ENCODE data around the gene TMCC2.

DNA sequence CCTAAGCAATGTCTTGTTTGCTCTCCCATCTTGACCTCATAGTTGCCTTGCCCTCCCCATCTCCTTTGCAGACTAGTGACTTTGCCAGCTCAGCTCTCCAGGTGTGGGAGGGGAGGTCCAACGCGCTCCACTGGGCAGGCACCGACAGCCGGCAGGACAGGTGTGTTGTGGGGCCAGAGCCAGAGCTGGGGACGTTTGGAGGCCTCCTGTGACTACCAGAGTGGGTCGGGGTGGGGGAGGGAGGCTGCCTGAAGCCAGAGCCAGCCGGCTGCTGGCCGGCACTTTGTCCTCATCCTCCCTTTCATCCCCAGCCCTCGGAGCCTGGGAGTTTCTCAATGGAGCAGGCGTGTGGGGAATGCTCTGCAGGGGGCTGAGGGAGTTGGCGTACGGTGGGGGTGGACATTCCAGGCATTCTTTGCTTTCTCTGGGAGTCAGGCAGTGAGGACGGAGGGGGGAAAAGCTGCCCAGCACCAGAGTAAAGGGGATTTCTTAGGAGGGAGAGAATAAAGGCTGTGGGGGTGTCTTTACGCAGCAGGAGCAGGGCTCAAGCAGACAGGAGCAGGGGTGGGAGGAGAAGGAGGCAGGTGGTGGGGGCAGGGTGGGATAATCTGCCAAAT lies 73.6 kb downstream of the TMCC2 start:
- TF ChIP-seq TAF1 (IDR thresholded peaks at IDR 0.05; ENCODE audit: borderline replicate concordance, insufficient read depth, low read length) (no peak), POLR2AphosphoS5 (IDR thresholded peaks at IDR 0.05; ENCODE audit: low read depth, low read length) (no peak), SIN3A (IDR thresholded peaks at IDR 0.05; ENCODE audit: borderline replicate concordance, insufficient read depth, low read length) (no peak)
- TF ChIP-seq, protein P1, sequence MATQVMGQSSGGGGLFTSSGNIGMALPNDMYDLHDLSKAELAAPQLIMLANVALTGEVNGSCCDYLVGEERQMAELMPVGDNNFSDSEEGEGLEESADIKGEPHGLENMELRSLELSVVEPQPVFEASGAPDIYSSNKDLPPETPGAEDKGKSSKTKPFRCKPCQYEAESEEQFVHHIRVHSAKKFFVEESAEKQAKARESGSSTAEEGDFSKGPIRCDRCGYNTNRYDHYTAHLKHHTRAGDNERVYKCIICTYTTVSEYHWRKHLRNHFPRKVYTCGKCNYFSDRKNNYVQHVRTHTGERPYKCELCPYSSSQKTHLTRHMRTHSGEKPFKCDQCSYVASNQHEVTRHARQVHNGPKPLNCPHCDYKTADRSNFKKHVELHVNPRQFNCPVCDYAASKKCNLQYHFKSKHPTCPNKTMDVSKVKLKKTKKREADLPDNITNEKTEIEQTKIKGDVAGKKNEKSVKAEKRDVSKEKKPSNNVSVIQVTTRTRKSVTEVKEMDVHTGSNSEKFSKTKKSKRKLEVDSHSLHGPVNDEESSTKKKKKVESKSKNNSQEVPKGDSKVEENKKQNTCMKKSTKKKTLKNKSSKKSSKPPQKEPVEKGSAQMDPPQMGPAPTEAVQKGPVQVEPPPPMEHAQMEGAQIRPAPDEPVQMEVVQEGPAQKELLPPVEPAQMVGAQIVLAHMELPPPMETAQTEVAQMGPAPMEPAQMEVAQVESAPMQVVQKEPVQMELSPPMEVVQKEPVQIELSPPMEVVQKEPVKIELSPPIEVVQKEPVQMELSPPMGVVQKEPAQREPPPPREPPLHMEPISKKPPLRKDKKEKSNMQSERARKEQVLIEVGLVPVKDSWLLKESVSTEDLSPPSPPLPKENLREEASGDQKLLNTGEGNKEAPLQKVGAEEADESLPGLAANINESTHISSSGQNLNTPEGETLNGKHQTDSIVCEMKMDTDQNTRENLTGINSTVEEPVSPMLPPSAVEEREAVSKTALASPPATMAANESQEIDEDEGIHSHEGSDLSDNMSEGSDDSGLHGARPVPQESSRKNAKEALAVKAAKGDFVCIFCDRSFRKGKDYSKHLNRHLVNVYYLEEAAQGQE (IDR thresholded peaks at IDR 0.05; ENCODE audit: insufficient read depth in 1 of 2, low read depth in 2 of 2, low read length in 2 of 2): no peak
